Measurements from ENCODE around the gene FGD4.

FGD4 gene

GRCh38 chr12:32407795-32408194 lies 8.4 kb downstream of the FGD4 start:
- no peak for DNase-seq (ENCODE audit: low read depth in 2 of 2)

- DNase-seq (ENCODE audit: low read depth in 2 of 2), result no peak
Measured at GRCh38 chr12:32413412-32413811, 14.1 kb downstream of the FGD4 start.

- DNase-seq (ENCODE audit: low read depth in 2 of 2), result no peak
Measured at GRCh38 chr12:32418221-32418620, 18.9 kb downstream of the FGD4 start.

- DNase-seq (ENCODE audit: low read depth in 2 of 2), result no peak
Measured at GRCh38 chr12:32418903-32419519, 19.7 kb downstream of the FGD4 start.

- no peak for DNase-seq (ENCODE audit: low read depth in 2 of 2)
Measured at GRCh38 chr12:32419520-32419960, 20.2 kb downstream of the FGD4 start.

GRCh38 chr12:32420356-32420755 lies 21.0 kb downstream of the FGD4 start:
- no peak for DNase-seq (ENCODE audit: low read depth in 2 of 2)

GRCh38 chr12:32423559-32423958 lies 24.2 kb downstream of the FGD4 start:
- no peak for DNase-seq (ENCODE audit: low read depth in 2 of 2)

GRCh38 chr12:32431025-32431424 lies 31.7 kb downstream of the FGD4 start:
- no peak for DNase-seq (ENCODE audit: low read depth in 2 of 2)

- DNase-seq (ENCODE audit: low read depth in 2 of 2), result no peak
Measured at GRCh38 chr12:32435921-32436705, 36.8 kb downstream of the FGD4 start.

GRCh38 chr12:32437095-32437515 lies 37.7 kb downstream of the FGD4 start:
- no peak for DNase-seq (ENCODE audit: low read depth in 2 of 2)

- no peak for DNase-seq (ENCODE audit: low read depth in 2 of 2)
Measured at GRCh38 chr12:32440120-32440865, 40.9 kb downstream of the FGD4 start.

GRCh38 chr12:32443491-32443890 lies 44.1 kb downstream of the FGD4 start:
- no peak for DNase-seq (ENCODE audit: low read depth in 2 of 2)

GRCh38 chr12:32444895-32445294 lies 45.5 kb downstream of the FGD4 start:
- DNase-seq (ENCODE audit: low read depth in 2 of 2), result no peak

GRCh38 chr12:32445356-32445755 lies 46.0 kb downstream of the FGD4 start:
- DNase-seq (ENCODE audit: low read depth in 2 of 2), result no peak

GRCh38 chr12:32446316-32447119 lies 47.2 kb downstream of the FGD4 start:
- DNase-seq (ENCODE audit: low read depth in 2 of 2), result no peak

GRCh38 chr12:32448586-32448985 lies 49.2 kb downstream of the FGD4 start:
- no peak for DNase-seq (ENCODE audit: low read depth in 2 of 2)

GRCh38 chr12:32450363-32450762 lies 51.0 kb downstream of the FGD4 start:
- DNase-seq (ENCODE audit: low read depth in 2 of 2), result no peak

GRCh38 chr12:32450768-32451167 lies 51.4 kb downstream of the FGD4 start:
- DNase-seq (ENCODE audit: low read depth in 2 of 2), result no peak

- no peak for DNase-seq (ENCODE audit: low read depth in 2 of 2)
Measured at GRCh38 chr12:32451816-32452215, 52.5 kb downstream of the FGD4 start.

GRCh38 chr12:32454075-32454474 lies 54.7 kb downstream of the FGD4 start:
- DNase-seq (ENCODE audit: low read depth in 2 of 2), result no peak

GRCh38 chr12:32454866-32455265 lies 55.5 kb downstream of the FGD4 start:
- DNase-seq (ENCODE audit: low read depth in 2 of 2), result no peak

GRCh38 chr12:32455607-32456071 lies 56.3 kb downstream of the FGD4 start:
- peak in 1 of 2 donors; percentile 2 for DNase-seq (ENCODE audit: low read depth in 2 of 2)

All from stimulated activated CD4-positive, alpha-beta T cell treated with anti-CD3 and anti-CD28 coated beads, Interleukin-1b, Interleukin-23, amount 100 ng/mL, for 4 hours (primary cell).